ENCODE data around the gene USP12.
A peak's percentile ranks its signal among the peaks of the same experiment; 100 is the strongest.

The USP12 gene

DNA sequence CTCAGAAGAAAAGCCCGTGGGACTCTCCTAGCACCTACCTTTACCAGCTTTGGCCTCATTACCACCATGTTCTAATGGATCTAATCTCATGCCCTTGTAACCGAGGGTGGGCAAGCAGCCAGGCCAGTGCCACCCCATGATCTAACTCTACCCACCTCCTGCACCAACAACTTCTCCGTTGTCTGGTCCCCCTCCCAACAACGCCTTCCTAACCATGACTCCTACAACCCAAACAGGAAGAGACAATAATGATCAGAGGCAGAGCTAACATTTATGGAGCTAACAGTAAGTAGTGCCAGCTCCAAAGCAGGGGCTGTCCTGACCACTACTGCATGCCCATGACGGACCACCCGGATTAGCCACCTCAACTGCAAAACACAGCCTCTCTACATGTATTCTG is 3.5 kb downstream of the USP12 start:
- peaks cover 13 to 43% (median 35%) of the 10 kb centered on the region in 4 experiments for H3K4me1 ChIP-seq (ENCODE audit: control extremely low read depth in 1 of 4, control insufficient read depth in 4 of 4, insufficient read depth in 4 of 4, low read length in 3 of 4)
- 28% methylated on average over 3 of the region's 6 CpGs for WGBS (ENCODE audit: insufficient coverage)
- no peaks in the 10 kb centered on the region for H3K27me3 ChIP-seq (replicated peaks in 2 of 5; ENCODE audit: control insufficient read depth in 4 of 5, insufficient read depth in 5 of 5, low read length in 4 of 5)
- peak; percentile 20 to 59 (median 50) for DNase-seq
- H3K27ac ChIP-seq (ENCODE audit: insufficient read depth in 1 of 2, low read depth in 1 of 2, low read length in 2 of 2, poor library complexity in 1 of 2, severe bottlenecking in 2 of 2): peak overlapping the region in 1 of 2 experiments; percentile 69
- ChIA-PET CTCF (interaction anchor here (1.0 to 1.2 kb wide), 3 partner anchors 10 to 37 kb away, joined by 3 to 4 read pairs (median 3); no protein-coding TSS in a partner anchor), POLR2A (no interaction called here)
- H3K36me3 ChIP-seq (ENCODE audit: control insufficient read depth in 4 of 4, insufficient read depth in 4 of 4, low read length in 3 of 4): no peaks in the 10 kb centered on the region
- H3K4me3 ChIP-seq (ENCODE audit: control insufficient read depth in 1 of 7, extremely low read depth in 1 of 7, insufficient read depth in 4 of 7, low read depth in 2 of 7, low read length in 6 of 7): peak overlapping the region in 5 of 7 experiments; percentile 30 to 53 (median 39)
- no peaks in the 10 kb centered on the region for H3K9me3 ChIP-seq (ENCODE audit: control extremely low read depth in 1 of 5, control insufficient read depth in 4 of 5, insufficient read depth in 2 of 5, low read depth in 1 of 5, low read length in 4 of 5)

DNA sequence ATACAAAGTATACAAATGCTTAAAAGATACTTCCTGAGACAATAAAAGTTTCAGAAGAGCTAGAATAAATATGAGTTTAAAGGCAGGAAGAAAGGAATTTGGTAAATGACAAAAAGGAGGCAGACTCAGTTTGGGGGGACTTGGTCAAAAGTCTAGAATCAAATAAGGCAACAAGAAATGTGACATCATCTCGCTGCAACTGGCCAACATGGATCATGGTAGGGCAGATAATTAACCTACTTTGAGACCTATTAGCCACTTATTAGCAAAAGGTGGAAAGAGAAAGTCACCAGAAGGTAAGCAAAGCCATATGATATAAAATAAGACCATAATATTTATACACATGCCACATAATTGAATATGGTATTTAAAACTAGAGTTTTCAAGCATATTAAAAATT is 5.3 kb downstream of the USP12 start:
- Histone ChIP-seq H3K36me3 (ENCODE audit: control insufficient read depth in 4 of 4, insufficient read depth in 4 of 4, low read length in 3 of 4) (no peaks in the 10 kb centered on the region), H3K27ac (ENCODE audit: insufficient read depth in 1 of 2, low read depth in 1 of 2, low read length in 2 of 2, poor library complexity in 1 of 2, severe bottlenecking in 2 of 2) (no peak overlapping the region), H3K4me1 (ENCODE audit: control extremely low read depth in 1 of 4, control insufficient read depth in 4 of 4, insufficient read depth in 4 of 4, low read length in 3 of 4) (peaks cover 5 to 37% (median 28%) of the 10 kb centered on the region in 4 experiments), H3K4me3 (ENCODE audit: control insufficient read depth in 1 of 7, extremely low read depth in 1 of 7, insufficient read depth in 4 of 7, low read depth in 2 of 7, low read length in 6 of 7) (peak overlapping the region in 1 of 7 experiments; percentile 56), H3K9me3 (ENCODE audit: control extremely low read depth in 1 of 5, control insufficient read depth in 4 of 5, insufficient read depth in 2 of 5, low read depth in 1 of 5, low read length in 4 of 5) (no peaks in the 10 kb centered on the region), H3K27me3 (replicated peaks in 2 of 5; ENCODE audit: control insufficient read depth in 4 of 5, insufficient read depth in 5 of 5, low read length in 4 of 5) (no peaks in the 10 kb centered on the region)
- WGBS (ENCODE audit: insufficient coverage): 86% methylated on average over 1 of the region's 1 CpG
- ChIA-PET POLR2A (no interaction called here), CTCF (interaction anchor here (0.7 to 1.6 kb wide), 5 partner anchors 27 to 192 kb away, joined by 3 read pairs; partner anchors contain the start of gene RASL11A)
- no peak for DNase-seq

DNA sequence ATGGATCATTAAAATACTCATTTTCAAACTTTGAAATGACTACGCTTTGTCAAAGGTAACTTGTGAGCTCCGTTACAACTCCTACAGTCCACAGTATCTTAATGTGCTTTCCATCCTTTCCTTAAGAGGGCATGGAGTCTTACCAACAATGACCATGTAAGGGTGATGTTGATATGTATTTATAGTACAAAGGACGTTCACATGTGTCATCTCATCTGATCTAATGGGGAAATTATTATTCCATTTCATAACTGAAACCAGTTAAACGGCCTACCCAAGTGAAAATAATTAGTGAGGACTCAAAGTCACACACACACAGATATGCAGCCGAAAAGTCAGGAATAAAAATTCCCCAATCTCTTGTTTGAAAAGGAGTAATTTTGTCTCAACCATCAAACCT is 9.6 kb downstream of the USP12 start:
- H3K27me3 ChIP-seq (replicated peaks in 2 of 5; ENCODE audit: control insufficient read depth in 4 of 5, insufficient read depth in 5 of 5, low read length in 4 of 5): no peaks in the 10 kb centered on the region
- WGBS (ENCODE audit: insufficient coverage): 100% methylated on average over 1 of the region's 5 CpGs
- POLR2A ChIA-PET: no interaction called here
- H3K9me3 ChIP-seq (ENCODE audit: control extremely low read depth in 1 of 5, control insufficient read depth in 4 of 5, insufficient read depth in 2 of 5, low read depth in 1 of 5, low read length in 4 of 5): peaks cover 0 to 9% (median 3%) of the 10 kb centered on the region in 5 experiments
- no peak for DNase-seq
- no peak overlapping the region for H3K4me3 ChIP-seq (ENCODE audit: control insufficient read depth in 1 of 7, extremely low read depth in 1 of 7, insufficient read depth in 4 of 7, low read depth in 2 of 7, low read length in 6 of 7)
- CTCF ChIA-PET: interaction anchor here (0.6 to 1.0 kb wide), 3 partner anchors 11 to 176 kb away, joined by 3 read pairs; no protein-coding TSS in a partner anchor
- no peak overlapping the region for H3K27ac ChIP-seq (ENCODE audit: insufficient read depth in 1 of 2, low read depth in 1 of 2, low read length in 2 of 2, poor library complexity in 1 of 2, severe bottlenecking in 2 of 2)
- peaks cover 0 to 6% (median 0%) of the 10 kb centered on the region in 4 experiments for H3K4me1 ChIP-seq (ENCODE audit: control extremely low read depth in 1 of 4, control insufficient read depth in 4 of 4, insufficient read depth in 4 of 4, low read length in 3 of 4)
- H3K36me3 ChIP-seq (ENCODE audit: control insufficient read depth in 4 of 4, insufficient read depth in 4 of 4, low read length in 3 of 4): peaks cover 0 to 5% (median 0%) of the 10 kb centered on the region in 4 experiments

DNA sequence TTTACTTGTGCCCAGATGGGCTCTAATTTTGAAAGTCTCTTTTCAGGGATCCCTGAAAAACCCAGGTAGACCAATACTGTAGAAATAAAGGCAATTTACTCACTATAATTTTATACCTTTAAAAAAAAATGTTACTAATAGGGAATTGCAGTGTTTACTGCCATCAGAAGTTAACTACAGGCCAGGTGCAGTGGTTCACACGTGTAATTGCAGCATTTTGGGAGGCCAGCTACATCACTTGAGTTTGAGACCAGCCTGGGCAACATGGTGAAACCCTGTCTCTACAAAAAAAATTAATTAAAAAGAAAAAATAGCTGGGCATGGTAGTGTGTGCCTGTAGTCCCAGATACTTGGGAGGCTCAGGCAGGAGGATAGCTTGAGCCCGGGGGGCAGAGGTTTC is 10.2 kb downstream of the USP12 start:
- Histone ChIP-seq H3K36me3 (ENCODE audit: control insufficient read depth in 4 of 4, insufficient read depth in 4 of 4, low read length in 3 of 4) (peaks cover 0 to 5% (median 0%) of the 10 kb centered on the region in 4 experiments), H3K4me1 (ENCODE audit: control extremely low read depth in 1 of 4, control insufficient read depth in 4 of 4, insufficient read depth in 4 of 4, low read length in 3 of 4) (peaks cover 0 to 3% (median 0%) of the 10 kb centered on the region in 4 experiments), H3K4me3 (ENCODE audit: control insufficient read depth in 1 of 7, extremely low read depth in 1 of 7, insufficient read depth in 4 of 7, low read depth in 2 of 7, low read length in 6 of 7) (no peak overlapping the region), H3K27ac (ENCODE audit: insufficient read depth in 1 of 2, low read depth in 1 of 2, low read length in 2 of 2, poor library complexity in 1 of 2, severe bottlenecking in 2 of 2) (no peak overlapping the region), H3K9me3 (ENCODE audit: control extremely low read depth in 1 of 5, control insufficient read depth in 4 of 5, insufficient read depth in 2 of 5, low read depth in 1 of 5, low read length in 4 of 5) (peaks cover 0 to 9% (median 3%) of the 10 kb centered on the region in 5 experiments), H3K27me3 (replicated peaks in 2 of 5; ENCODE audit: control insufficient read depth in 4 of 5, insufficient read depth in 5 of 5, low read length in 4 of 5) (no peaks in the 10 kb centered on the region)
- CTCF ChIA-PET: interaction anchor here (0.9 kb wide), 1 partner anchor 122 kb away, joined by 3 read pairs; no protein-coding TSS in a partner anchor
- no peak for DNase-seq
- POLR2A ChIA-PET: no interaction called here
- WGBS (ENCODE audit: insufficient coverage): 100% methylated on average over 1 of the region's 2 CpGs

DNA sequence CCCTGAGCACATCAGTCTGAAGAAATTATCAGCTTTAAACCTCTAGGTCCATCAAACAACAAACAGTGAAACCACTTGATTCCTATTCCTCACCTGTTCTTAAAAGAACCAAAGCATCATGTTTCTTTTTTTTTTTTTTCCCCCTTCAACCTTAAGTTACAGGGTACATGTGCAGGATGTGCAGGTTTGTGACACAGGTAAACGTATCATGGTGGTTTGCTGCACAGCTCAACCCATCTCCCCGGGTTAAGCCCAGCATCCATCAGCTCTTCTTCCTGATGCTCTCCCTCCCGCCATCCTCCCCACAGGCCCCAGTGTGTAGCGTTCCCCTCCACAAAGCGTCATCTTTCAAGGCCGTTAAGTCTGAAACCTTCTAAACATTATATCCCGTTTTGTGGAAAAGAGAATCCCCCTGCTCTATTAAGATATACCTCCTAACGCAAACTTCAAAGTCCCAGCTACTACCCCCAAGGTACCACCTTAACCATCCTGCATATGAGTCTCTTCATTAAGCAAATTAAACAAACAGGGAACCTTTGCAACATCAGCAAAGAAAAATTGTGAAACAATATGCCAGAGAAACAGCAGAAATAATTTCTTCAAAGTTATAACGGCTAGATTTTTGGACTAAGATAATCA is 10.8 kb downstream of the USP12 start:
- no peak for DNase-seq
- Histone ChIP-seq H3K4me1 (ENCODE audit: control extremely low read depth in 1 of 4, control insufficient read depth in 4 of 4, insufficient read depth in 4 of 4, low read length in 3 of 4) (peaks cover 0 to 3% (median 0%) of the 10 kb centered on the region in 4 experiments), H3K27me3 (replicated peaks in 2 of 5; ENCODE audit: control insufficient read depth in 4 of 5, insufficient read depth in 5 of 5, low read length in 4 of 5) (no peaks in the 10 kb centered on the region), H3K4me3 (ENCODE audit: control insufficient read depth in 1 of 7, extremely low read depth in 1 of 7, insufficient read depth in 4 of 7, low read depth in 2 of 7, low read length in 6 of 7) (no peak overlapping the region), H3K27ac (ENCODE audit: insufficient read depth in 1 of 2, low read depth in 1 of 2, low read length in 2 of 2, poor library complexity in 1 of 2, severe bottlenecking in 2 of 2) (no peak overlapping the region), H3K9me3 (ENCODE audit: control extremely low read depth in 1 of 5, control insufficient read depth in 4 of 5, insufficient read depth in 2 of 5, low read depth in 1 of 5, low read length in 4 of 5) (peaks cover 0 to 14% (median 5%) of the 10 kb centered on the region in 5 experiments), H3K36me3 (ENCODE audit: control insufficient read depth in 4 of 4, insufficient read depth in 4 of 4, low read length in 3 of 4) (peaks cover 0 to 5% (median 0%) of the 10 kb centered on the region in 4 experiments)
- ChIA-PET CTCF (no interaction called here), POLR2A (no interaction called here)
- 97% methylated on average over 8 of the region's 9 CpGs for WGBS (ENCODE audit: insufficient coverage)

DNA sequence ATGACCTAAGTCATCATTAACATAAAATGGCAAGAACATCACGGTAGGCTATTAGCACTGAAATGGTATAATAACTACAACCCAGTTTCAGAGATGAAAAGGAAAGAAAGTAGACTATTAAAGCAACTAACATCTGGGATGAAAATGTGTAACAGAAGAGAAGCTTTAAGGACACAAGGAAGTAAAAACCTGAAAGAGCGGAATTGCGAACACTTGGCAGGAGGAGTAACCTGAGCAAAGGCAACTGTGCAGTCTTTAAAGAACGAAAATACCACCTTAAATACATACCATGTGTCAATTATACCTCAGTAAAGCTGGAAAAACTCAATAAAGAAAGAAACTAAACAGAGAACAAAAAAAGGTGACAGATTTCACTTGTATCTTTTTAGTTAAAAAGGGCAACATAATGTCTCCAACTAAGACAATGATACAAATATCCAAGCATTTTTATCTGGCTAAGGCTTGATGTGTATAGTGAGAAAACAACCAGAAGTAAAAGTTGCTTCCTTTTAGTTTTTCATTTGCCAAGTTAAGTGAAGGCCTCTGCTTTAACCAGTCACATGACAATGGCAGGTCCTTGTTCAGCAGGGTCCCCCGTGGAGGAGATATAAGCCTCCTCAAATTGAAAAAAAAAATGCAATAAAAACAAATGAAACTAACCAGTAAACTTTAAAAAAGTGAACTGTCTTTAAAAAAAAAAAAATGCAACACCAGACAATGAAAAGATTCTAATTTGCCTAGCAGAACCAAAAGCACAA is 11.6 kb downstream of the USP12 start:
- WGBS (ENCODE audit: insufficient coverage): no CpG with 5 or more reads among the region's 5 CpGs
- H3K27me3 ChIP-seq (replicated peaks in 2 of 5; ENCODE audit: control insufficient read depth in 4 of 5, insufficient read depth in 5 of 5, low read length in 4 of 5): no peaks in the 10 kb centered on the region
- CTCF ChIA-PET: no interaction called here
- POLR2A ChIA-PET: no interaction called here
- H3K27ac ChIP-seq (ENCODE audit: insufficient read depth in 1 of 2, low read depth in 1 of 2, low read length in 2 of 2, poor library complexity in 1 of 2, severe bottlenecking in 2 of 2): no peak overlapping the region
- peaks cover 0 to 5% (median 0%) of the 10 kb centered on the region in 4 experiments for H3K36me3 ChIP-seq (ENCODE audit: control insufficient read depth in 4 of 4, insufficient read depth in 4 of 4, low read length in 3 of 4)
- DNase-seq: no peak
- no peak overlapping the region for H3K4me3 ChIP-seq (ENCODE audit: control insufficient read depth in 1 of 7, extremely low read depth in 1 of 7, insufficient read depth in 4 of 7, low read depth in 2 of 7, low read length in 6 of 7)
- peaks cover 0 to 3% (median 0%) of the 10 kb centered on the region in 4 experiments for H3K4me1 ChIP-seq (ENCODE audit: control extremely low read depth in 1 of 4, control insufficient read depth in 4 of 4, insufficient read depth in 4 of 4, low read length in 3 of 4)
- peaks cover 0 to 15% (median 5%) of the 10 kb centered on the region in 5 experiments for H3K9me3 ChIP-seq (ENCODE audit: control extremely low read depth in 1 of 5, control insufficient read depth in 4 of 5, insufficient read depth in 2 of 5, low read depth in 1 of 5, low read length in 4 of 5)

DNA sequence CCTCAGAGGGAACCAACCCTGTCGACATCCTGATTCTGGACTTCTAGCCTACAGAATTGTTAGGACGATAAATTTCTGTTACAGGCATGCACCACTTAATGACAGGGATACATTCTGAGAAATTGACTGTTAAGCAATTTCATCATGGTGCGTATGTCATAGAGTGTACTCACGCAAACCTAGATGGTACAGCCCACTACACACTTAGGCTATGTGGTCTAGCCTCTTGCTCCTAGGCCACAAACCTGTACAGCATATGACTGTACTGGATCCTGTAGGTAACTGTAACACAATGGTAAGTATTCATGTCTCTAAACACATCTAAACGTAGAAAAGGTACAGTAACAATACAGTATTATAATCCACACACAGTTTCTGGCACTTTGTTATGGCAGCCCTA is 13.3 kb downstream of the USP12 start:
- Histone ChIP-seq H3K4me1 (ENCODE audit: control extremely low read depth in 1 of 4, control insufficient read depth in 4 of 4, insufficient read depth in 4 of 4, low read length in 3 of 4) (no peaks in the 10 kb centered on the region), H3K36me3 (ENCODE audit: control insufficient read depth in 4 of 4, insufficient read depth in 4 of 4, low read length in 3 of 4) (peaks cover 0 to 5% (median 0%) of the 10 kb centered on the region in 4 experiments), H3K27me3 (replicated peaks in 2 of 5; ENCODE audit: control insufficient read depth in 4 of 5, insufficient read depth in 5 of 5, low read length in 4 of 5) (no peaks in the 10 kb centered on the region), H3K4me3 (ENCODE audit: control insufficient read depth in 1 of 7, extremely low read depth in 1 of 7, insufficient read depth in 4 of 7, low read depth in 2 of 7, low read length in 6 of 7) (no peak overlapping the region), H3K9me3 (ENCODE audit: control extremely low read depth in 1 of 5, control insufficient read depth in 4 of 5, insufficient read depth in 2 of 5, low read depth in 1 of 5, low read length in 4 of 5) (peaks cover 0 to 15% (median 5%) of the 10 kb centered on the region in 5 experiments), H3K27ac (ENCODE audit: insufficient read depth in 1 of 2, low read depth in 1 of 2, low read length in 2 of 2, poor library complexity in 1 of 2, severe bottlenecking in 2 of 2) (no peak overlapping the region)
- 100% methylated on average over 4 of the region's 5 CpGs for WGBS (ENCODE audit: insufficient coverage)
- POLR2A ChIA-PET: no interaction called here
- CTCF ChIA-PET: interaction anchor here (1.1 to 1.5 kb wide), 3 partner anchors 10 to 31 kb away, joined by 3 to 5 read pairs (median 3); no protein-coding TSS in a partner anchor
- no peak for DNase-seq

All from common myeloid progenitor, CD34-positive (primary cell).